MM.1S (cell line): ENCODE data around the gene ABO.

Source experiments
- EZH2 ChIP-seq: fragments of 300-600 bp; sonication (generic); optimal IDR thresholded peaks from 2 replicates; pipeline ENCODE3; 2017; ENCODE audit warnings: low read depth, mild to moderate bottlenecking, antibody characterized with exemption, low read length, mixed read lengths
- EZH2phosphoT487 ChIP-seq: fragments of 300-600 bp; sonication (generic); IDR thresholded peaks from 2 replicates; pipeline ENCODE4 v1.6.1; 2018; ENCODE audit warnings: antibody characterized with exemption, low read length
- TF ChIP-seq, protein P1 (sequence below): fragments of 300-600 bp; sonication (generic); IDR thresholded peaks from 2 replicates; pipeline ENCODE4 v1.5.1; 2016; ENCODE audit warnings: antibody characterized with exemption, low read length, mixed read lengths

DNA sequence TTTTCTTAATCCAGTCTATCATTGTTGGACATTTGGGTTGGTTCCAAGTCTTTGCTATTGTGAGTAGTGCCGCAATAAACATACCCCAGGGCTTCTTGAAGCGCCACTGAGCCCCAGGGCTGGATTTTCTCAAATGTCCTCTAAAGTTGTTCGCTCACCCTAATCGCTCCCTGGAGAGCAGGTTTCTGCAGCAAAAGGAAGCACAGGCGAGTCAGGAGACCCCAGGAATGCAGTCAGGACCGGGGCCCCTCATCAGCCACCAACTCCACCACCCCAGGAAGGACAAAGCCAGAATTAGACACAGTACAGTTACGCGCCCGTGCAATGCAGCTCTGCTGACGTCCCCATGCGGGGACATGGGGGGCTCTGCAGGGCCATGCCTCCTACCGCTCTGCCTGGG lies 50.2 kb downstream of the ABO start:
- TF ChIP-seq, protein P1, sequence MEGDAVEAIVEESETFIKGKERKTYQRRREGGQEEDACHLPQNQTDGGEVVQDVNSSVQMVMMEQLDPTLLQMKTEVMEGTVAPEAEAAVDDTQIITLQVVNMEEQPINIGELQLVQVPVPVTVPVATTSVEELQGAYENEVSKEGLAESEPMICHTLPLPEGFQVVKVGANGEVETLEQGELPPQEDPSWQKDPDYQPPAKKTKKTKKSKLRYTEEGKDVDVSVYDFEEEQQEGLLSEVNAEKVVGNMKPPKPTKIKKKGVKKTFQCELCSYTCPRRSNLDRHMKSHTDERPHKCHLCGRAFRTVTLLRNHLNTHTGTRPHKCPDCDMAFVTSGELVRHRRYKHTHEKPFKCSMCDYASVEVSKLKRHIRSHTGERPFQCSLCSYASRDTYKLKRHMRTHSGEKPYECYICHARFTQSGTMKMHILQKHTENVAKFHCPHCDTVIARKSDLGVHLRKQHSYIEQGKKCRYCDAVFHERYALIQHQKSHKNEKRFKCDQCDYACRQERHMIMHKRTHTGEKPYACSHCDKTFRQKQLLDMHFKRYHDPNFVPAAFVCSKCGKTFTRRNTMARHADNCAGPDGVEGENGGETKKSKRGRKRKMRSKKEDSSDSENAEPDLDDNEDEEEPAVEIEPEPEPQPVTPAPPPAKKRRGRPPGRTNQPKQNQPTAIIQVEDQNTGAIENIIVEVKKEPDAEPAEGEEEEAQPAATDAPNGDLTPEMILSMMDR: no peak
- TF ChIP-seq EZH2 (no peak), EZH2phosphoT487 (no peak)
